NCI-H2107 (cell line): ENCODE measurements around the gene ANKRD10.

Experiments
- DNase-seq: peaks from one replicate; lab custom pipeline; 2025; lab: John Stamatoyannopoulos, UW

ANKRD10 gene

GRCh38 chr13:110944968-110945927, 30.4 kb upstream of the ANKRD10 start:
- no peak for DNase-seq

- DNase-seq, result no peak
Measured at GRCh38 chr13:110944121-110944967, 29.5 kb upstream of the ANKRD10 start.

GRCh38 chr13:110942248-110942981, 27.5 kb upstream of the ANKRD10 start:
- DNase-seq, result no peak

- DNase-seq, result no peak
Measured at GRCh38 chr13:110938662-110939421, 24.0 kb upstream of the ANKRD10 start.

DNA sequence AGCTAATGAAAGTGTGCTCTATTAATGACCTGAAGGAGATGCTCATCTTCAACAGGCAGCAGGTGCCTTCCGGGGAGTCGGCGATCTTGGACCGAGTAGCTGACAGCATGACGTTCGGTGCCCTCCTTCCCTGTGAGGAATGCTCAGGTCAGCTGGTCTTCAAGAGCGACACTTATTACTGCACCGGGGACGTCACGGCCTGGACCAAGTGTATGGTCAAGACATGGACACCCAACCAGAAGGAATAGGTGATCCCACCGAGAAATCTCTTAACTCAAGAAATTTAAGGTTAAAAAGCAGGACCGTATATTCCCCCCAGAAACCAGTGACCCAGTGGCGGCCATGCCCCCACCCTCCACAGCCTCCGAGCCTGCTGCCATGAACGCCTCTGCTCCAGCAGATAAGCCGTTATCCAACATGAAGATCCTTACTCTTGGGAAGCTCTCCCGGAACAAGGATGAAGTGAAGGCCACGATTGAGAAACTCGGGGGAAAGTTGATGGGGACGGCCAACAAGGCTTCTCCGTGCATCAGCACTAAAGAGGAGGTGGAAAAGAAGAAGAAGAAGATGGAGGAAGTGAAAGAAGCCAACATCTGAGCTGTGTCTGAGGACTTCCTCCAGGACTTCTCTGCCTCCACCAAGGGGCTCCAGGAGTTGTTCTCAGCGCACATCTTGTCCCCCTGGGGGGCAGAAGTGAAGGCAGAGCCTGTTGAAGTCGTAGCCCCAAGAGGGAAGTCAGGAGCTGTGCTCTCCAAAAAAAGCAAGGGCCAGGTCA, 22.8 kb upstream of the ANKRD10 start:
- no peak for DNase-seq

DNA sequence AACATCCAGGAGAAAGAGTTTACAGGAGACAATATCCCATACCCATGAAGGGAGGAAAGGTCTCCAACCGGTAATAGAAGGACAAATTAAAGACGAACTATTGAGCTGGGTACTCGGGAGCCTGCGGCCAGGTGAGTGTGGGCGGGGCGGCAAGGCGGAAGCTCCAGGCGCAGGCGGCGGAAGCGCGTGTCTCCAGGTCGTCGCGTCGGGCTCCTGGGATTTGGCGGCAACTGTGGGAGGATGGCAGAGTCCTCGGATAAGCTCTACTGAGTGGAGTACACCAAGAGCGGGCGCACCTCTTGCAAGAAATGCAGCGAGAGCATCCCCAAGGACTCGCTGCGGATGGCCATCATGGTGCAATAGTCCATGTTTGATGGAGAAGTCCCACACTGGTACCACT, 21.6 kb upstream of the ANKRD10 start:
- DNase-seq, result no peak

- no peak for DNase-seq
Measured at GRCh38 chr13:110932588-110932987, 17.7 kb upstream of the ANKRD10 start.

GRCh38 chr13:110929104-110929777, 14.4 kb upstream of the ANKRD10 start:
- DNase-seq, result no peak

GRCh38 chr13:110925023-110925612, 10.2 kb upstream of the ANKRD10 start:
- DNase-seq, result no peak

DNA sequence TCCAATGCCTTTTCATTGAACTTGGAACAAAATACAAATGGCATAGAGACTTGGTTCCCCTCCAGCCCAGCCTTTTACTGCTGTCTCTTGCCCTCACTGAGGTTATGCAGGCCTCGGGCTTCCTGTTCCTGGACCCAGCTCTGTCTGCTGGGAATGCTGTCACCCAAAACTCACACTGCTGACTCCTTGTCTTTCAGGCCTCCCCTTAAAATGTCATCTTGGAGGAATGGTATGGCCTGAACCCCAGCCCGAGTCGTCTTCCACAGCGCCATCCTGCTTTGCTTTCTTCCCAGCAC, 9.7 kb upstream of the ANKRD10 start:
- no peak for DNase-seq

DNA sequence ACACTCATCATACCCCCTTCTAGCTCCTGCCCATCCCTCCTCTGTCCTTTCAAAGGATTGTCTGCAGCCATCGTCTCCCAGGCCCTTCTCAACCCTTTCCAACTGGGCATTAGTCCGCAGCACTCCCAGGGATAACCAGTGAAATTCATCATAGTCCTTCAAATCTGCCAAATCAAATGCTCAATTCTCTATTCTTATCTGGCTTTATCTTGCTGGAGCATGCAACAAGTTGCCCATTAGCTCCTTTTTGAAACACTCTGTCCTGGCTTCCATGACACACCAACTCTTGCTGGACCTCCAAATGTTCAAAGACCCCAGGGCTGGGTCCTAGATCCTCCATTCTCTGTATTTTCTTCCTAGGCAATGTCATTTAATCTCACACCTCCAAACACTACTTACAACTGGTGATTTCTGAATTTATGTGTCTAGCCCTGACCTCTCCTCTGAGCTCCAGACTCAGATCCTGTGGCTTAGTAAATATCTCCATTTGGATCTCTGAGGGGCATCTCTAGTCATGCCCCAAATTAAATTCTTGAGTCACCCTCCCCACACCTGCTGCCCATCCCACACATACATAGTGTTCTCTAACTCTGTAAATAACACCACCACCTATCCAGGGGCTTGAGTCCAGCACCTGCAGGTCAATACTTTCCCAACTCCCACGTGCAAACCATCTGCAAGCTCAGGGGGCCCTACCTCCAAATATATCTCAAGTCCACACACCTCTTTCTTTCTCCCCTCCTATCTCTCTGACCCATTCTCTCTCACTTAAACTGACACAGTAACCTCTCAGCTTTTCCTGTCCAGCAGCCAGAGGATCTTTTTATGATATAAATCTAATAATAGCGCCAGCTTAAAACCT, 9.1 kb upstream of the ANKRD10 start:
- DNase-seq, result no peak

- DNase-seq, result no peak
Measured at GRCh38 chr13:110923086-110923485, 8.2 kb upstream of the ANKRD10 start.

DNA sequence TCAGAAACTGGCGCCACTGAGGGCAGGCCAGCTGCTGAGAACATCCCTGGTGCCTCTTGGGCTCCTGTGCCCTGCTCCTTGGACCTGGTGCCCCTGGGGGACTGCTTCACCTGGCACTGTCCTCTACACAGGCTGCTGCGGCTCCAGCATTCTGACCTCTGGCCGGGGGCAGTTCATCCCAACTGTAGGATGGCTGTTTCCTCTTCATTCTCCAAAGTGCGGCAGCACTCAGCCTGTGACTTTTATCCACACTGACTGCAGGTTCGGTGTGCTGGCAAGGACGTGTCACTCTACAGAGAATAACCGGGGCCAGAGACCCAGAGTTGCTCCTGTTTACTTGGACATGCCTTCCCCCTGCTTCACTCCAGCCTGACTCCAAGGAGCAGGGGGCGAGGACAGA, 7.6 kb upstream of the ANKRD10 start:
- DNase-seq, result no peak

DNA sequence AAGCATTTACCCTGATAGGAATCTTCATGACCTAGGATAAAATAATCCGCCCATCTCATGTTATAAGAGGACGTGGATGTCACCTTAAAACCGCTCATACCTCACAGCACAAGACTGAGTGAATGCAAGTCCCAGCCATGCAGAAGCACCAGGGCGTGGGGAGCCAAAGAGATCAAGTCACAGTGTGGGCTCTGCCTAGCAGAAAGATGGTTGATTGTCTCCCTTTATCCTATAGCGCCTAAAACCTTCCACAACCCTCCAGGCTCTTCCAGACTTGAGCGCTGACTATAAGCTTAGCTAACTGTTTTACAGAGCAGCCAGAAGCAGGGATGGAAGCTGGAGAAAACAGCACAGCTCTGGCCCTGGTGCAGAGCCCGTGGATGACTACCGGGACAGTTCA, 6.8 kb upstream of the ANKRD10 start:
- DNase-seq, result no peak

- DNase-seq, result no peak
Measured at GRCh38 chr13:110921209-110921608, 6.3 kb upstream of the ANKRD10 start.

GRCh38 chr13:110920038-110920437, 5.2 kb upstream of the ANKRD10 start:
- no peak for DNase-seq

DNA sequence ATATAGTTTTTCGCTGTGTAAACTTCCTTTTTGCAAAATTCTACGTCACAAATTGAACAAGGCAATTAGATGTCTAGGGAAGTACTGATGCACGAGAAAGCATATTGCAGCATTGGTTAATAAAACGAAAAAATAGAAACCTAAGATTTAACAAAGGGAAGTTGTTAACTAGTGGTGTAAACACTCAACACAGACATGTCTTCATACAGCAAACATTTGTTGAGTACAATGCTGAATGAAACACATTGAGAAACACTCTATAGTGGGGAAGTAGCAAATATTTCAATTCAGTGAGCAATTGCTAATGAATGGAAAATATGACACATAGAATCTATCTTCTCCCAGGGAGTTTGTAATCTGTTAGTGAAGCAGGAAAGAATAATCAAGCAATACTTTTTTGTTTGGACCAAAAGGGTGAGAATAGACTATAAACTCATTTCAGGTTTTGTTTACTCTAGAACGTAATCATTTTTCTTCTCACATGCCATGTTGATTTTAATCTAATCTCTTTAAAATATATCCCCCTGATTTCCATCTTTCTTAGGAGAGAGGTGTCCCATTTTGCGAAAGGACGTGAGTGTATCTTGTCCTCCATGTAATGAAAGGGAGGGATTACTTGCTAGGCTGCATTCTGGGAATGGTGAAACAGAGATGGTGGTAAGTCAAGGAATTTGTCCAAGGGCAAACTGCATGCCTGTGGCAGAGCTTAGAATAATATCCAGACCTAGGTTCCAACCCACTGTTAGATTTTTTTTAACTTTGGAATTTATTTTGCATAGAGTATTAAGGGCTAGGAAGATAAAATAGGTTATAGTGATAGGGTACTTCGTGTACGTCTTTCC, 1.7 kb upstream of the ANKRD10 start:
- DNase-seq, result no peak

DNA sequence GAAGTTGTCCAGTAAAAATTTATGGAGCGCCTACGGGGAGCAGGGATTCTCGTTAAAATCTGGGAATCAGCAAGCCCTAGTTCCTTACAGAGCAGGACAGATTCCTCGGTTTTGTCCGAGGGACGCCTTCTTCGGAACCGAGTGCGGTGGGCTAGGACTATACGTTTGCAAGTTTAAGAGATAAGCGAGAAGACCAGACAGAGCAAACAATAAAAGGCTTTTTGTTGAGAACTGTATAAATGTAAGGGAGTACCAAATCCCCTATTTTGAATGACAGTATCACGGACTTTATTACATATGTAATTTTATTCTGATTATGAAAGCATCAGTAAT, 971 bp upstream of the ANKRD10 start:
- DNase-seq, result no peak
